Fibroblast of pulmonary artery (primary cell): Measurements from ENCODE around the gene KCNIP4.

Experiments used
- DNase-seq: peaks from one replicate; pipeline ENCODE4 v3.0.0-alpha.2; 2010; ENCODE audit warnings: low read depth
- H3K4me3 ChIP-seq: replicated peaks from 2 replicates; pipeline ENCODE4 v1.5.1; 2011; ENCODE audit warnings: low read depth, mild to moderate bottlenecking, control low read depth, low read length, moderate library complexity
- CTCF ChIP-seq: IDR thresholded peaks from 2 replicates; pipeline ENCODE4 v1.5.1; 2011; ENCODE audit warnings: mild to moderate bottlenecking, control low read depth, low read length, inconsistent platforms; ENCODE audit errors: missing control alignments

The KCNIP4 gene

DNA sequence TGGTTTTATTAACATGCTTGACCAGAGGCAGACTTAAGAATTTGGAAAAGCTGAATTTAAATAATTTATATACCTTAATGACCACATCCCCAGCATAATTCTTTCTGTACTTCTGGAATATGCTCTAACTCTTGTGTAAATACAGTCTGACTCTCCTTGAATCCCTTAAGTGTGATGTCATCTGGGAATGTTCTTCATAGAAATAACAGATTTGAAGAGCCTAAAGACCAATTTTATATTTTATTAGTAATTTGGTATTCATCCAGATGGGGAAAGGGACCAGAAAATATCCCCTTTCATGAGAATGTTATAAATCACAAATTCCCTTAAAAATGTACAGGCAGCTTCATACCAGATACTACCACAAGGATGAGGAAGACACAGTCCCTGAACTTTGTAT is 58.3 kb downstream of the KCNIP4 start:
- TF ChIP-seq CTCF, result no peak
- no peak for DNase-seq
- H3K4me3 ChIP-seq, result no peak overlapping the region

- no peak overlapping the region for H3K4me3 ChIP-seq
- DNase-seq, result peak; percentile 82
- no peak for TF ChIP-seq CTCF
These were observed 60.2 kb downstream of the KCNIP4 start for GRCh38 chr4:21888195-21888976.

DNA sequence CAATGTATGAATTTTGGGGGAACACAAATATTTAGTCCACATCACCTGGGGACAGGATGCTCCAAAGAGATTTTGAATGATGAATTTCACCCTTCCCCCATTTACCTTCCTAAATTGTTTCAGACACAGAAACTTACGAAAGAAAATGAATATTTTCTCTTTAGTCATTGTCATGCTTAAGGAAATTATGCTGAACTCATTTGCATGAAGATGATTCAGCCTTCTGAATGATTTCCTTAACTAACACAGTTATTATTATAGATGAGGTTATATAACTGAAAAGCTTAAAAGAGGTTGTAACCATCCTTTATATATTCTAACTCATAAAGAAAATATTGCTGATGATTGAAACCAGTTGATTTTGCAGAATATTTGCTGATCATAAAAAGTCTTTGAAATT is 61.1 kb downstream of the KCNIP4 start:
- DNase-seq, result no peak
- no peak overlapping the region for H3K4me3 ChIP-seq
- TF ChIP-seq CTCF, result no peak

DNA sequence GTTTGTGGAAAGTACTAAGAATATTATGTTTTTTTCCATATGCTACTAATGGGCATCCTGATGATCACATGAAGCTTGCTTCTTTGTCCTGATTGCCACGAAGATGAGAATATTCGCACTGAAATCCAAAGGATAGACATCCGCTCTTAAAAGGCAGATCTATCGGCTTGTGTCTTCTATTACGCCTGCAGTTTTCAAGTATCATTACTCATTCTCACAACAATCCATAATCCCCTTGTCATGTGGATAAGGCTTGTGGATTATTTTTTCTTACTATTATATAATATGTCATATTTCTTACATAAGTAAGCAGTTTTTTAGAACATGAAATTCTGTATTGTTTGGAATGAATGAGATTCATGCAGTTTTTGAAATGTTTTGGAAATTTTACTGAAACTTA is 62.8 kb downstream of the KCNIP4 start:
- DNase-seq, result no peak
- TF ChIP-seq CTCF, result no peak
- H3K4me3 ChIP-seq, result no peak overlapping the region

- no peak for TF ChIP-seq CTCF
- DNase-seq, result peak; percentile 77
- no peak overlapping the region for H3K4me3 ChIP-seq
These were observed 63.3 kb downstream of the KCNIP4 start for GRCh38 chr4:21885241-21885640.

GRCh38 chr4:21884615-21885014 is 64.0 kb downstream of the KCNIP4 start:
- no peak for TF ChIP-seq CTCF
- no peak for DNase-seq

More at GRCh38 chr4:21884615-21885014, 64.0 kb downstream of the KCNIP4 start:
- no peak overlapping the region for H3K4me3 ChIP-seq
